ENCODE data around the gene TRPM1.
A peak's percentile ranks its signal among the peaks of the same experiment; 100 is the strongest.

GRCh38 chr15:31004220-31004733 is 97.2 kb downstream of the TRPM1 start:
- TF ChIP-seq POLR2A (IDR thresholded peaks at IDR 0.05; ENCODE audit: low read depth, low read length), result peak; percentile 66
- TF ChIP-seq TAF1 (IDR thresholded peaks at IDR 0.05; ENCODE audit: borderline replicate concordance, low read depth, low read length), result peak; percentile 62; the same call in 1 of the 2 replicates
